Endothelial cell (in vitro differentiated cells): ENCODE measurements around the gene DKKL1. TPM values are rescaled to one million over a fixed set of nuclear protein-coding genes. Genes with fewer than 3 reads are reported as not detected.

Source experiments
- DNase-seq: peaks from one replicate; pipeline ENCODE4 v3.0.0; 2021; ENCODE audit warnings: low spot score
- H3K27ac Mint-ChIP-seq: one replicate; pipeline ENCODE4 v1.8.0; 2021; ENCODE audit warnings: mixed read lengths, inconsistent platforms; ENCODE audit not compliant: unreplicated experiment
- H3K27me3 Mint-ChIP-seq: one replicate; pipeline ENCODE4 v1.8.0; 2021; ENCODE audit warnings: mild to moderate bottlenecking, moderate library complexity, mixed read lengths, inconsistent platforms; ENCODE audit not compliant: unreplicated experiment
- H3K36me3 Mint-ChIP-seq: one replicate; pipeline ENCODE4 v1.8.0; 2021; ENCODE audit warnings: mild to moderate bottlenecking, low read depth, mixed read lengths, inconsistent platforms; ENCODE audit not compliant: unreplicated experiment
- H3K4me1 Mint-ChIP-seq: one replicate; pipeline ENCODE4 v1.8.0; 2021; ENCODE audit warnings: mild to moderate bottlenecking, mixed read lengths, inconsistent platforms; ENCODE audit not compliant: unreplicated experiment
- H3K4me3 Mint-ChIP-seq: one replicate; pipeline ENCODE4 v1.8.0; 2021; ENCODE audit warnings: mild to moderate bottlenecking, mixed read lengths, inconsistent platforms; ENCODE audit not compliant: unreplicated experiment
- H3K9me3 Mint-ChIP-seq: one replicate; pipeline ENCODE4 v1.8.0; 2021; ENCODE audit warnings: mixed read lengths, inconsistent platforms; ENCODE audit not compliant: unreplicated experiment
- long read RNA-seq: library from polyadenylated mRNA; unstranded; transcript quantifications from one replicate; pipeline ENCODE4 v2.0.0, GENCODE V29; 2020; ENCODE audit not compliant: unreplicated experiment
- total RNA-seq: library from RNA; stranded (reverse); fragmentation: NEBNext Ultra II Directional; extraction: Animal tissue kit (Norgen Biotek cat#: 25700); gene quantifications from one replicate; pipeline ENCODE4 v1.2.1, GENCODE V29; 2021; ENCODE audit not compliant: unreplicated experiment
- TF ChIP-seq, protein P1 (sequence below): fragments of 200-600 bp; sonication (generic); IDR thresholded peaks from one replicate; pipeline ENCODE4 v1.5.0; 2021; ENCODE audit warnings: antibody characterized with exemption; ENCODE audit not compliant: unreplicated experiment

Gene DKKL1
- total RNA-seq = 2.2 TPM
- long read RNA-seq = 0 reads

DNA sequence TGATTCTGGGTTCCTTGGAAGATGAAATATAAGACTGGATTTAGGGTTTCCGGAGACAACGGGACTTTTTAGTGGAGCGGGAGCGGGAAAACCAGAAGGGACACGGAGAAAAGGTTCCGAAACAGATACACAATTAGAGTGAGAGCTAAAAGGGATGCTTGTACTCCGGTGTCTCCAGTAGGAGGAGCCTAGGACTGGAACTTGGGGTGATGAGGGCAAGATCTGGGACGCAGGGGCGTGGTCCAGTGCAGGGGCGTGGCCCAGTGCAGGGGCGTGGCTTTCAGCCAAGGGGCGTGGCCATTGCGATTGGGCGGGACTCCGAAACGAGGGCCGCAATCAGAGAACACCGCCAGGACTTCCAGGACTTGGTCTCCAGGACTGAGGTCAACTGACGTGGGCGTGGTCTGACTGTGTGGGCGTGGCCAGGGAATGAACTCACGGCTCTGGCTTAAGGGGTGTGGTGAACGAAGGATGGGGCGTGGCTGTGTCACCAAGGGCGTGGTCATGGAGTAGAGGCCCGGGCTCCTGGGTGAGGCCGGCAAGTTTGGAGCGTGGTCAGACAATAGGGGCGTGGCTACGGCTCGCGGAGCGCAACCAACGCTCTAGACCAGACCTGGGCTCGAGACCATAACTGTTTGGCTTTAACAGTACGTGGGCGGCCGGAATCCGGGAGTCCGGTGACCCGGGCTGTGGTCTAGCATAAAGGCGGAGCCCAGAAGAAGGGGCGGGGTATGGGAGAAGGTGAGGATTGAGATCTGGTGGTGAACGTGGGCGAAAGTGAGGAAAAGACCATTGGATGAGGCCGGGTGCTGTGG is at the start of gene DKKL1:
Gene DKKL1, plus strand, starts transcription at position 610 of the 815 bp plus-strand sequence. Its CDS starts 122 bp downstream, at position 732.
- Mint-ChIP-seq H3K27ac (no peak within 1 kb of the TSS), H3K4me1 (peaks cover 17% of the 10 kb centered on the region), H3K4me3 (no peak within 1 kb of the TSS), H3K36me3 (peaks cover 8% of the 10 kb centered on the region), H3K27me3 (peaks cover 18% of the 10 kb centered on the region), H3K9me3 (no peaks in the 10 kb centered on the region)
- TF ChIP-seq, protein P1, sequence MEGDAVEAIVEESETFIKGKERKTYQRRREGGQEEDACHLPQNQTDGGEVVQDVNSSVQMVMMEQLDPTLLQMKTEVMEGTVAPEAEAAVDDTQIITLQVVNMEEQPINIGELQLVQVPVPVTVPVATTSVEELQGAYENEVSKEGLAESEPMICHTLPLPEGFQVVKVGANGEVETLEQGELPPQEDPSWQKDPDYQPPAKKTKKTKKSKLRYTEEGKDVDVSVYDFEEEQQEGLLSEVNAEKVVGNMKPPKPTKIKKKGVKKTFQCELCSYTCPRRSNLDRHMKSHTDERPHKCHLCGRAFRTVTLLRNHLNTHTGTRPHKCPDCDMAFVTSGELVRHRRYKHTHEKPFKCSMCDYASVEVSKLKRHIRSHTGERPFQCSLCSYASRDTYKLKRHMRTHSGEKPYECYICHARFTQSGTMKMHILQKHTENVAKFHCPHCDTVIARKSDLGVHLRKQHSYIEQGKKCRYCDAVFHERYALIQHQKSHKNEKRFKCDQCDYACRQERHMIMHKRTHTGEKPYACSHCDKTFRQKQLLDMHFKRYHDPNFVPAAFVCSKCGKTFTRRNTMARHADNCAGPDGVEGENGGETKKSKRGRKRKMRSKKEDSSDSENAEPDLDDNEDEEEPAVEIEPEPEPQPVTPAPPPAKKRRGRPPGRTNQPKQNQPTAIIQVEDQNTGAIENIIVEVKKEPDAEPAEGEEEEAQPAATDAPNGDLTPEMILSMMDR = no peak
- DNase-seq = peak; percentile 100

- DNase-seq = no peak
- TF ChIP-seq, protein P1 = no peak
- H3K4me3 Mint-ChIP-seq = no peak overlapping the region
- H3K36me3 Mint-ChIP-seq = peaks cover 38% of the 10 kb centered on the region
- H3K27ac Mint-ChIP-seq = no peak overlapping the region
- H3K4me1 Mint-ChIP-seq = peaks cover 16% of the 10 kb centered on the region
- H3K9me3 Mint-ChIP-seq = no peaks in the 10 kb centered on the region
- peaks cover 7% of the 10 kb centered on the region for H3K27me3 Mint-ChIP-seq
These were observed 48.6 kb upstream of the DKKL1 start for GRCh38 chr19:49315111-49315510.

GRCh38 chr19:49316284-49316683 is 47.4 kb upstream of the DKKL1 start:
- Mint-ChIP-seq H3K27ac (no peak overlapping the region), H3K27me3 (no peaks in the 10 kb centered on the region), H3K4me1 (peaks cover 16% of the 10 kb centered on the region), H3K4me3 (no peak overlapping the region), H3K9me3 (no peaks in the 10 kb centered on the region), H3K36me3 (peaks cover 29% of the 10 kb centered on the region)
- TF ChIP-seq, protein P1 = no peak
- no peak for DNase-seq

GRCh38 chr19:49318296-49318695 is 45.4 kb upstream of the DKKL1 start:
- Mint-ChIP-seq H3K36me3 (peaks cover 27% of the 10 kb centered on the region), H3K4me1 (peaks cover 10% of the 10 kb centered on the region), H3K27me3 (no peaks in the 10 kb centered on the region), H3K9me3 (no peaks in the 10 kb centered on the region), H3K4me3 (peak overlapping the region; percentile 68), H3K27ac (no peak overlapping the region)
- TF ChIP-seq, protein P1 = no peak
- no peak for DNase-seq
